GM18505 (cell line): ENCODE results near the gene UBE2E2.
"Not testable (repeated sequence)": the region's sequence is repeated elsewhere in the genome, so short reads cannot be mapped to it uniquely, and the experiment has no call there.

Experiments
- ATAC-seq: cut with Tn5 transposase; IDR thresholded peaks from one replicate; pipeline ENCODE4 v1.9.1; 2021; ENCODE audit not compliant: unreplicated experiment
- POLR2A ChIP-seq: IDR thresholded peaks from 4 replicates; pipeline ENCODE4 v1.6.1; 2011; ENCODE audit warnings: borderline replicate concordance; ENCODE audit not compliant: insufficient read depth, insufficient read length; ENCODE audit errors: extremely low read depth

The UBE2E2 gene

GRCh38 chr3:23324745-23325144 is 121.6 kb downstream of the UBE2E2 start:
- ATAC-seq = peak; percentile 62
- TF ChIP-seq POLR2A = no peak

- TF ChIP-seq POLR2A = no peak
- ATAC-seq = peak; percentile 39
These were observed 122.4 kb downstream of the UBE2E2 start for GRCh38 chr3:23325466-23326065.

- no peak for TF ChIP-seq POLR2A
- ATAC-seq = no peak
These were observed 126.5 kb downstream of the UBE2E2 start for GRCh38 chr3:23329471-23330105.

- no peak for TF ChIP-seq POLR2A
- ATAC-seq = no peak
These were observed 127.4 kb downstream of the UBE2E2 start for GRCh38 chr3:23330568-23330967.

- no peak for ATAC-seq
- no peak for TF ChIP-seq POLR2A
These were observed 128.2 kb downstream of the UBE2E2 start for GRCh38 chr3:23331141-23331935.

GRCh38 chr3:23333633-23334032 is 130.5 kb downstream of the UBE2E2 start:
- no peak for TF ChIP-seq POLR2A
- ATAC-seq = no peak

GRCh38 chr3:23336853-23337252 is 133.7 kb downstream of the UBE2E2 start:
- not testable (repeated sequence) for ATAC-seq

GRCh38 chr3:23341147-23341838 is 138.2 kb downstream of the UBE2E2 start:
- TF ChIP-seq POLR2A = no peak
- ATAC-seq = peak; percentile 63

- ATAC-seq = no peak
- TF ChIP-seq POLR2A = no peak
These were observed 139.2 kb downstream of the UBE2E2 start for GRCh38 chr3:23342343-23342742.

GRCh38 chr3:23343509-23343908 is 140.4 kb downstream of the UBE2E2 start:
- no peak for TF ChIP-seq POLR2A
- ATAC-seq = no peak

GRCh38 chr3:23344886-23345285 is 141.8 kb downstream of the UBE2E2 start:
- TF ChIP-seq POLR2A = no peak

GRCh38 chr3:23349444-23349843 is 146.3 kb downstream of the UBE2E2 start:
- ATAC-seq = not testable (repeated sequence)

More at GRCh38 chr3:23344886-23345285, 141.8 kb downstream of the UBE2E2 start:
- no peak for ATAC-seq

GRCh38 chr3:23356169-23356568 is 153.0 kb downstream of the UBE2E2 start:
- no peak for TF ChIP-seq POLR2A

More at GRCh38 chr3:23356169-23356568, 153.0 kb downstream of the UBE2E2 start:
- no peak for ATAC-seq
